GM18520 (cell line): Measurements from ENCODE around the gene PEX16.
"Not testable (repeated sequence)": the region's sequence is repeated elsewhere in the genome, so short reads cannot be mapped to it uniquely, and the experiment has no call there.

Experiments used
- ATAC-seq: cut with Tn5 transposase; IDR thresholded peaks from one replicate; pipeline ENCODE4 v1.9.1; 2021; ENCODE audit not compliant: unreplicated experiment

Gene PEX16

GRCh38 chr11:45918962-45919675 lies 1.4 kb upstream of the PEX16 start:
- ATAC-seq, result no peak

GRCh38 chr11:45918331-45918941 lies 759 bp upstream of the PEX16 start:
- ATAC-seq, result peak; percentile 22

GRCh38 chr11:45917286-45917622 lies 423 bp downstream of the PEX16 start:
- ATAC-seq, result no peak

GRCh38 chr11:45915446-45915845 lies 2.2 kb downstream of the PEX16 start:
- ATAC-seq, result no peak

- ATAC-seq, result no peak
Measured at GRCh38 chr11:45913942-45914635, 3.6 kb downstream of the PEX16 start.

GRCh38 chr11:45913514-45913913 lies 4.2 kb downstream of the PEX16 start:
- ATAC-seq, result no peak

- ATAC-seq, result no peak
Measured at GRCh38 chr11:45910623-45911022, 7.1 kb downstream of the PEX16 start.

- ATAC-seq, result no peak
Measured at GRCh38 chr11:45909594-45910475, 7.8 kb downstream of the PEX16 start.

- ATAC-seq, result no peak
Measured at GRCh38 chr11:45907911-45908370, 9.7 kb downstream of the PEX16 start.

GRCh38 chr11:45906965-45907611 lies 10.6 kb downstream of the PEX16 start, which contains the start of gene FREY1:
TSS of gene FREY1 (minus strand) at chr11:45907271. CDS start at chr11:45907245, 26 bp downstream.
- ATAC-seq, result no peak

- ATAC-seq, result no peak
Measured at GRCh38 chr11:45906096-45906682, 11.5 kb downstream of the PEX16 start.

GRCh38 chr11:45905576-45905975 lies 12.1 kb downstream of the PEX16 start:
- not testable (repeated sequence) for ATAC-seq

- no peak for ATAC-seq
Measured at GRCh38 chr11:45905095-45905494, 12.6 kb downstream of the PEX16 start.

- no peak for ATAC-seq
Measured at GRCh38 chr11:45904309-45904915, 13.3 kb downstream of the PEX16 start.

GRCh38 chr11:45902452-45903380 lies 15.0 kb downstream of the PEX16 start:
- no peak for ATAC-seq

GRCh38 chr11:45901626-45902025 lies 16.1 kb downstream of the PEX16 start:
- no peak for ATAC-seq

- ATAC-seq, result no peak
Measured at GRCh38 chr11:45900916-45901617, 16.6 kb downstream of the PEX16 start.

- ATAC-seq, result not testable (repeated sequence)
Measured at GRCh38 chr11:45900175-45900800, 17.4 kb downstream of the PEX16 start.
